Astrocyte of the spinal cord (primary cell): ENCODE results near the gene C12orf76.
"Not testable (repeated sequence)": the region's sequence is repeated elsewhere in the genome, so short reads cannot be mapped to it uniquely, and the experiment has no call there.

Experiments used
- DNase-seq: peaks from one replicate; pipeline ENCODE4 v3.0.0; 2011; ENCODE audit warnings: low read depth, low spot score
- H3K4me3 ChIP-seq: 2 replicates; pipeline ENCODE4 v1.5.1; 2011; ENCODE audit warnings: low read depth, mild to moderate bottlenecking, low read length, moderate library complexity
- in situ Hi-C: cut with HindIII; loops from 2 replicates; pipeline ENCODE4 v1.10.0; 2017; ENCODE audit warnings: low sequenced_read_pairs
- TF ChIP-seq, protein P1 (sequence below): IDR thresholded peaks from 2 replicates; pipeline ENCODE4 v1.5.1; 2012; ENCODE audit warnings: low read depth, mild to moderate bottlenecking, low read length, inconsistent platforms

Gene C12orf76

DNA sequence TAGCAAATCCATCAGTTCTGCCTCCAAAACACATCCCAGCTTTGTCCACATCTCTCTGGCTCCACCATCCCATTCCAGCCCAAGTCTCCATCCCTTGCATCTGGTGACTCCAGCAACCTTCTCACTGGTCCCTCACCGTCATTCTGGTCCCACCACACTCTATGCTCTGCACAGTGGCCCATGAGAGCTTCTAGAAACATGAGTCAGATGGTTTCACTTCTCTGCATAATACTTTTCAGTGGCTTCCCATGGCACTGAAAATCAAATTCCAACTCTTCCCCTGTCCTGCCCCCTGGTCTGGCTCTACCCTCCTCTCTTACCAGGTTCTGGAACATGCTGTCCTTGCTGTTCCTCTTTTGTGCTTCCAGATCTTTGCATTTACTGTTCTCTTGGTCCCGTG, 17.2 kb upstream of the C12orf76 start:
- no peak overlapping the region for H3K4me3 ChIP-seq
- in situ Hi-C loops: no loop called here
- TF ChIP-seq, protein P1, sequence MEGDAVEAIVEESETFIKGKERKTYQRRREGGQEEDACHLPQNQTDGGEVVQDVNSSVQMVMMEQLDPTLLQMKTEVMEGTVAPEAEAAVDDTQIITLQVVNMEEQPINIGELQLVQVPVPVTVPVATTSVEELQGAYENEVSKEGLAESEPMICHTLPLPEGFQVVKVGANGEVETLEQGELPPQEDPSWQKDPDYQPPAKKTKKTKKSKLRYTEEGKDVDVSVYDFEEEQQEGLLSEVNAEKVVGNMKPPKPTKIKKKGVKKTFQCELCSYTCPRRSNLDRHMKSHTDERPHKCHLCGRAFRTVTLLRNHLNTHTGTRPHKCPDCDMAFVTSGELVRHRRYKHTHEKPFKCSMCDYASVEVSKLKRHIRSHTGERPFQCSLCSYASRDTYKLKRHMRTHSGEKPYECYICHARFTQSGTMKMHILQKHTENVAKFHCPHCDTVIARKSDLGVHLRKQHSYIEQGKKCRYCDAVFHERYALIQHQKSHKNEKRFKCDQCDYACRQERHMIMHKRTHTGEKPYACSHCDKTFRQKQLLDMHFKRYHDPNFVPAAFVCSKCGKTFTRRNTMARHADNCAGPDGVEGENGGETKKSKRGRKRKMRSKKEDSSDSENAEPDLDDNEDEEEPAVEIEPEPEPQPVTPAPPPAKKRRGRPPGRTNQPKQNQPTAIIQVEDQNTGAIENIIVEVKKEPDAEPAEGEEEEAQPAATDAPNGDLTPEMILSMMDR: no peak

DNA sequence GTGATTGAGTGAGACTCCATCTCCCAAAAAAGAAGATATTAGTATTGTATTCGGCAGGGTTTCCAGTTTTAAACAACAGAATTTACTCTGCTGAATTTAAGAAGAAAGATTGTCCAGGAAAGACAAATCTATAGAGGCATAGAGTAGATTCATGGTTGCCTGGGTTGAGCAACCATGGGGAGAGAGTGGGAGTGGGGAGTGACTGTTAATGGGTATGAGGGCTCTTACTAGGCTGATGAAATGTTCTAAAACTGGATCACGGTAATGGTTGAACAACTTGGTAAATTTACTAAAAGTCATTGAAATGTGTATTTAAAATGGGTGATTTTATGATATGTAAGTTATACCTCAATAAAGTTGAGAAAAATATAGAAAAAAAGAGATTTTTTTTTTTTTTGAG, 13.9 kb upstream of the C12orf76 start:
- no peak overlapping the region for H3K4me3 ChIP-seq
- no peak for DNase-seq
- TF ChIP-seq, protein P1: no peak
- in situ Hi-C loops: no loop called here

More for the DNA sequence above, 17.2 kb upstream of the C12orf76 start:
- DNase-seq: no peak

DNA sequence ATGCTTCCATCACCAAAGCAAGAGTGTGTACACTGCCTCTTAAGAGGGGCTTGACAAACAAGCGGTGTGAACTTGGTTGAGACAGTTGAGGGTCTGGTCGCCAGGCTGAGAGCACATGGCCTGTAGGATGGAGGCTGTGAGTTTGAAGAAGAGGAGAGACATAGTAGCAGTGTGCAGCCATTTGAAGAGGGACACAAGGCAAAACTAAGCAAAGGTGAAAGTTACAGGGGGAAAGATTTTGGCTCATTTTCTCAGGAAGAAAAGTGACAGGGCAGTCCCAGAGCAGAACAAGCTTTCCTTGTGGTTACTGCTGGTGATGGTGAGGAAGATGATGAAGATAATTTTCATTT, 11.3 kb upstream of the C12orf76 start:
- TF ChIP-seq, protein P1: no peak
- no peak overlapping the region for H3K4me3 ChIP-seq
- in situ Hi-C loops: no loop called here
- no peak for DNase-seq

DNA sequence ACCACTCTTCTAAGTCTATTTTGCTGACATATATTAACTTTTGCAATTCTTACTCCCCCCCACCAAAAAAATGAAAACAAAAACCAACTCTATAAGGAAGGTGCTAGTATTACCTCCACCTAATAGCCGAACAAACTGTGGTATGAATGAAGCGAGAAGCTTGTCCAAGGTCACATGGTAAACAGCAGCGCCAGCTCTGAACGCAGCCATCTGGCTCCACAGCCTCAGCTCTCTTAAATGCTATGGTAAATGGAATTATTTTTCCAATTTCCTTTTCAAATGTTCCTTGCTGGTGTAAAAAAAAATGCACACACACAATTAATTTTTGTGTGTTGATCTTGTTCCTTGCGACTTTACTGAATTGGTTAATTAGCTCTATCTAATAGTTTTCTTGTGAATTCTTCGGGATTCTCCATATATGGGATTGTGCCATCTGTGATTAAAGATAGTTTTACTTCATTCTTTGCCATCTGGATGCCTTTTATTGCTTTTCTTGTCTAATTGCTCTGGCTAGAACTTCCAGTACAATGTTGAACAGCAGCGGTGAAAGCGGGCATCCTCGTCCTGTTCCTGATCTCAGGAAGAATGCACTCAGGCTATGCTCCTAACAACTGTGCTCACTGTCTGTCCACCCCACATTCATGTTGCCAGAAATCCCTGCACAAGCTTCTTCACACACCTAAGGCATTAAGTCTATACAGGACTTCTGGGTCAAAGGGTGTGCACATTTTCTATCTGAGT, 10.7 kb upstream of the C12orf76 start:
- TF ChIP-seq, protein P1: no peak
- in situ Hi-C loops: no loop called here
- no peak overlapping the region for H3K4me3 ChIP-seq
- DNase-seq: no peak

DNA sequence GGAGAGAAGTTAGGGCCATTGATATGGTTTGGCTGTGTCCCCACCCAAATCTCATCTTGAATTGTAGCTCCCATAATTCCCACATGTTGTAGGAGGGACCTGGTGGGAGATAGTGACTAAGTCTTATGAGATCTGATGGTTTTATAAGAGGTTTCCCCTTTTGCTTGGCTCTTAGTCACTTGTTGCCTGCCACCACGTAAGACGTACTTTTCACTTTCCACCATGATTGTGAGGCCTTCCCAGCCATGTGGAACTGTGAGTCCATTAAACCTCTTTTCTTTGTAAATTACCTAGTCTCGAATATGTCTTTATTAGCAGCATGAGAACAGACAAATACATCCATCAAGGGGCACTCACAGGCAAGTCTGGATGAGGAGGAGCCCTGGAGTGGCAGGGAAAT, 8.3 kb upstream of the C12orf76 start:
- in situ Hi-C loops, H3K4me3 ChIP-seq, DNase-seq: not testable (repeated sequence)

DNA sequence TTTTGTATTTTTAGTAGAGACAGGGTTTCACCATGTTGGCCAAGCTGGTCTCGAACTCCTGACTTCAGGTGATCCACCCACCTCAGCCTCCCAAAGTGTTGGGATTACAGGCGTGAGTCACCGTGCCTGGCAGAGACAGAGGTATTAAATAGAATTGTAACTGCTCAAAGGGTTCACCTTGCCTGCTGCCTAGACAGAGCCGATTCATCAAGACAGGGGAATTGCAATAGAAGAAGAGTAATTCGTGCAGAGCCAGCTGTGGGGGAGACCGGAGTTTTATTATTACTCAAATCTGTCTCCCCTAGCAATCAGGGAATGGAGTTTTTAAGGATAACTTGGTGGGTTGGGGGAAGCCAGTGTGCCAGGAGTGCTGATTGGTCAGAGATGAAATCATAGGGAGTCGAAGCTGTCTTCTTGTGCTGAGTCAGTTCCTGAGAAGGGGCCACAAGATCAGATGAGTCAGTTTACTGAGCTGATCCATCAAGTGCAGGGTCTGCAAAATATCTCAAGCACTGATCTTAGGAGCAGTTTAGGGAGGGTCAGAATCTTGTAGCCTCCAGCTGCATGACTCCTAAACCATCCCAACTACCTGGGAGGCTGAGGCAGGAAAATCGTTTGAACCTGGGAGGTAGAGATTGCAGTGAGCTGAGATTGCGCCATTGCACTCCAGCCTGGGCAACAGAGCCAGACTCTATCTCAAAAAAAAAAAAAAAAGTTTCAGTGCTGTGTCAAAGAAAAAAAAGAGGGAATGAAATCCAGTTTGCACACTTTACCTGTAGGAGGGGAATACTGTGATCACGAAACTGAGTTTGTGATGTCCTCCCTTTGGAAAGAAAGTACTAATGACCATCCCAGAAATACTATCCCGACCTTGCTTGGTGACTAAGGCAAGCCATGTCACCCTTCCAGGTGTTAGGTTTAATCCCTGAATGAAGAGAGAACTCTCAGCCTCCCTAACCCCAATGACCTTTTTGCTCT, 7.3 kb upstream of the C12orf76 start:
- DNase-seq: peak; percentile 90
- in situ Hi-C loops: not testable (repeated sequence)

DNA sequence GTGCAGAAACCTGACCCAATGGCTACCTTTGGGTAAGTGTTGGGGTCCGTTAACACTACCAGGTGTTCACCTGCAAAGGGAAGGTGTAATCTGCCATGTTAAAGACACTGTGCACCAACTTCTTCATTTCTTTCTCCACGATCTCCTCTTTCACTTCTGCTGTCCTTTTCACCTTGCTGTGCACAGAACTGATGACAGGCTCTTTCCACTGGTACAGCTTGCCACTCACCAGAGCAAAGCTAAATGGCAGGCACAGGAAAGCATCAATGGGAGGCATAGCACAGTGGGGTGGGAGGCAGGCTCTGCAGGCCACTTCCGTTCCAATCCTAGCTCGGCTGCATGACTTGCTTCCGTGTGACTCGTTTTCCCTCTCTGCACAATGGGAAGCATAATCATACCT, 2.6 kb upstream of the C12orf76 start:
- TF ChIP-seq, protein P1: no peak
- in situ Hi-C loops: no loop called here
- H3K4me3 ChIP-seq: no peak overlapping the region
- DNase-seq: no peak

More for the DNA sequence above, 7.3 kb upstream of the C12orf76 start:
- H3K4me3 ChIP-seq: not testable (repeated sequence)

DNA sequence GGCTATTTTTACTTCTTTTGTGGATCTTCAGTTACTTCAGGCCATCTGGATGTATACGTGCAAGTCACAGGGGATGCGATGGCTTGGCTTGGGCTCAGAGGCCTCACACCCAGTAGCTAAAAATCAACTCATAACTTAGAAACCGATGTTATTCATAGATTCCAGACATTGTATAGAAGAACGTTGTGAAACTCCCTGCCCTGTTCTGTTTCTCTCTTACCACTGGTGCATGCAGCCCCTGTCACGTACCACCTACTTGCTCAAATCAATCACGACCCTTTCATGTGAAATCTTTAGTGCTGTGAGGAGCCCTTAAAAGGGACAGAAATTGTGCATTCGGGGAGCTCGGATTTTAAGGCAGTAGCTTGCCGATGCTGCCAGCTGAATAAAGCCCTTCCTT, 1.3 kb upstream of the C12orf76 start:
- DNase-seq, in situ Hi-C loops: not testable (repeated sequence)

DNA sequence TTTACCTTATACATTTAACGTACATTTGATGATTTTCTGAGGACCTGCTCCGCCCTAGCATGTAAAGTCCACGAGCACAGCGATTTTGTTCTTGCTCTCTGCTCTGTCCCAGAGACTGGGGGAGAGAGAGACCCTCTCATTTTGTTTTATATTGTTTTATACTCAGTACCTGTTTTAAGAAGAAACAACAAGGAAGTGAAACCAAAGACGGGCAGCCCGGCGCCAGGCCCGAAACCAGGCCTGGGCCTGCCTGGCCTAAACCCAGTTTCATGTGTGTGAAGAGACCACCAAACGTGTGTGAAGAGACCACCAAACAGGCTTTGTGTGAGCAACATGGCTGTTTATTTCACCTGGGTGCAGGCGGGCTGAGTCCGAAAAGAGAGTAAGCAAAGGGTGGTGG, 712 bp upstream of the C12orf76 start:
- peak overlapping the region; percentile 83 for H3K4me3 ChIP-seq
- DNase-seq, in situ Hi-C loops: not testable (repeated sequence)

More for the DNA sequence above, 1.3 kb upstream of the C12orf76 start:
- H3K4me3 ChIP-seq: not testable (repeated sequence)
